ENCODE results near the gene KLRC4. TPM values are rescaled to one million over a fixed set of nuclear protein-coding genes. Genes with fewer than 3 reads are reported as not detected.

Gene KLRC4
- total RNA-seq (2021; fragmentation: NEBNext Ultra II Directional; extraction: Animal tissue kit (Norgen Biotek cat#: 25700)), result not detected
- long read RNA-seq, result 0 reads

GRCh38 chr12:10409392-10409791, at the start of gene KLRC4:
TSS of gene KLRC4 (minus strand) at chr12:10409757. CDS start at chr12:10409575, 182 bp downstream.
- Mint-ChIP-seq H3K4me3 (no peak within 1 kb of the TSS), H3K27me3 (ENCODE audit: insufficient read depth) (peaks cover 4% of the 10 kb centered on the region; the same call in 1 of the 2 replicates), H3K27ac (no peak within 1 kb of the TSS)

GRCh38 chr12:10457760-10458159, 48.2 kb upstream of the KLRC4 start:
- Mint-ChIP-seq H3K9me3 (peaks cover 10% of the 10 kb centered on the region), H3K4me1 (ENCODE audit: low read depth) (no peaks in the 10 kb centered on the region), H3K27me3 (ENCODE audit: insufficient read depth) (peaks cover 9% of the 10 kb centered on the region), H3K27ac (no peak overlapping the region), H3K4me3 (no peak overlapping the region), H3K36me3 (ENCODE audit: low read depth) (no peaks in the 10 kb centered on the region)
- no peak for DNase-seq
- TF ChIP-seq CTCF (IDR thresholded peaks at IDR 0.05), result no peak

More at GRCh38 chr12:10409392-10409791, at the start of gene KLRC4:
- TF ChIP-seq CTCF (IDR thresholded peaks at IDR 0.05), result no peak
- Mint-ChIP-seq H3K4me1 (ENCODE audit: low read depth) (no peaks in the 10 kb centered on the region), H3K9me3 (no peaks in the 10 kb centered on the region), H3K36me3 (ENCODE audit: low read depth) (no peaks in the 10 kb centered on the region)
- no peak for DNase-seq

GRCh38 chr12:10456856-10457255, 47.3 kb upstream of the KLRC4 start:
- TF ChIP-seq CTCF (IDR thresholded peaks at IDR 0.05), result no peak
- Mint-ChIP-seq H3K36me3 (ENCODE audit: low read depth) (no peaks in the 10 kb centered on the region), H3K27me3 (ENCODE audit: insufficient read depth) (peaks cover 9% of the 10 kb centered on the region; the same call in 1 of the 2 replicates), H3K9me3 (peaks cover 10% of the 10 kb centered on the region), H3K4me1 (ENCODE audit: low read depth) (no peaks in the 10 kb centered on the region), H3K4me3 (no peak overlapping the region), H3K27ac (no peak overlapping the region)
- DNase-seq, result no peak

- H3K4me3 Mint-ChIP-seq, result no peak overlapping the region
- no peak for TF ChIP-seq CTCF (IDR thresholded peaks at IDR 0.05)
- H3K4me1 Mint-ChIP-seq (ENCODE audit: low read depth), result no peaks in the 10 kb centered on the region
- no peak for DNase-seq
- H3K27ac Mint-ChIP-seq, result no peak overlapping the region
- peaks cover 9% of the 10 kb centered on the region; the same call in 1 of the 2 replicates for H3K27me3 Mint-ChIP-seq (ENCODE audit: insufficient read depth)
- no peaks in the 10 kb centered on the region for H3K36me3 Mint-ChIP-seq (ENCODE audit: low read depth)
- peaks cover 10% of the 10 kb centered on the region for H3K9me3 Mint-ChIP-seq
These were observed 46.2 kb upstream of the KLRC4 start for GRCh38 chr12:10455766-10456165.

GRCh38 chr12:10454531-10454930, 45.0 kb upstream of the KLRC4 start:
- TF ChIP-seq CTCF (IDR thresholded peaks at IDR 0.05), result no peak
- Mint-ChIP-seq H3K4me3 (no peak overlapping the region), H3K36me3 (ENCODE audit: low read depth) (no peaks in the 10 kb centered on the region), H3K9me3 (peaks cover 10% of the 10 kb centered on the region), H3K27me3 (ENCODE audit: insufficient read depth) (peaks cover 9% of the 10 kb centered on the region; the same call in 1 of the 2 replicates), H3K27ac (no peak overlapping the region), H3K4me1 (ENCODE audit: low read depth) (no peaks in the 10 kb centered on the region)
- DNase-seq, result no peak
